ENCODE results near the gene ENG. TPM values are rescaled to one million over a fixed set of nuclear protein-coding genes. Genes with fewer than 3 reads are reported as not detected.
"Not testable (repeated sequence)": the region's sequence is repeated elsewhere in the genome, so short reads cannot be mapped to it uniquely, and the experiment has no call there.

ENG gene
- total RNA-seq, 1 donor from 2014 or later = 9.4 TPM

DNA sequence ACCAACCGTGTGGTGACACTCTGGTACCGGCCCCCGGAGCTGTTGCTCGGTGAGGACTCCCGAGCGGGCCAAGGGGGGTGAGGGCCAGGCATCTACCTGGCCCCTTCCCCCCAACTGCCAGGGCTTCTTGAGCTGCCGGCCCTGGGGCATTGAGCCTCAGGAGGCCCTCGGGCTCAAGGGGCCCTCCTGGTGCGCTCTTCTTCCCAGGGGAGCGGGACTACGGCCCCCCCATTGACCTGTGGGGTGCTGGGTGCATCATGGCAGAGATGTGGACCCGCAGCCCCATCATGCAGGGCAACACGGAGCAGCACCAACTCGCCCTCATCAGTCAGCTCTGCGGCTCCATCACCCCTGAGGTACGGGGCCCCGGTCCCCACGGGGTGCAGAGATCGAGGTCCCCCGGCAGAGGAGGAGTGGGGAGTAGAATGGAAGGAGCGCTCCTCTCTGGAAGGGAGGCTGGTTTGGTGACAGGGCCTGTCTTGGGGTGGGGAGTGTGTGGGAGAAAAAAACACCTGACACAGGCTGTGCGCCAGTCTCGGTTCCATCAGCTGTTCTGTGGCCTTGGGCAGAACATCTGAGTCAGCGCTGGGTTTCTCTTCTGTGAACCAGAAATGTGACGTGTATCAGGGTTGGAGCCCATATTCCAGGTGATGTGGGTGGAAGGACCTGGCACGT is 66.0 kb downstream of the ENG start:
- no peaks in the 10 kb centered on the region for H3K9me3 ChIP-seq (ENCODE audit: control insufficient read depth in 3 of 3, low read length in 3 of 3)
- peaks cover 24 to 47% (median 29%) of the 10 kb centered on the region in 3 donors for H3K4me1 ChIP-seq (ENCODE audit: control insufficient read depth in 3 of 3, insufficient read depth in 3 of 3, low read length in 3 of 3)
- no peak overlapping the region for H3K9ac ChIP-seq (ENCODE audit: low read depth in 1 of 3, low read length in 3 of 3)
- H3K36me3 ChIP-seq (ENCODE audit: control insufficient read depth in 3 of 3, insufficient read depth in 3 of 3, low read length in 3 of 3) = peaks cover 46 to 49% (median 48%) of the 10 kb centered on the region in 3 donors
- H3K27ac ChIP-seq (ENCODE audit: low read depth, low read length) = no peak overlapping the region
- no peaks in the 10 kb centered on the region for H3K27me3 ChIP-seq (ENCODE audit: control insufficient read depth in 3 of 3, insufficient read depth in 3 of 3, low read length in 3 of 3)
- no peak overlapping the region for H3K4me3 ChIP-seq (ENCODE audit: low read length in 3 of 3)

DNA sequence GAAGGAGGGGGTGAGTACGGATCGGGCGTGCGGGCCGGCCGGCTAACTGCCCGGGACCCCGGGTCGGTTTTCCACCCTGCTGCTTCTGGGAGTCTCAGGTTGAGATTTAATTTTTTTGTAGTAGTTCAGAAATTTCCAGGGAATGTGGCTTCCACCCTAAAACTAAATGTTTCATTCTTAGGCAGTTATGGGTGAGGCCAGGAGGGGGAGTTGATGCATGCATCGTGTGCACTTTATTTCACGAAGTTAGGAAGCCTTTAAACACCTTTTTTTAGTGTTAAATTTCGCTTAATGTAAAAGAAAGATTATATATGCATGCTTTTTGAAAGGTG is 67.7 kb downstream of the ENG start:
- peak overlapping the region; percentile 85 for H3K27ac ChIP-seq (ENCODE audit: low read depth, low read length)
- H3K27me3 ChIP-seq (ENCODE audit: control insufficient read depth in 3 of 3, insufficient read depth in 3 of 3, low read length in 3 of 3) = no peaks in the 10 kb centered on the region
- peak overlapping the region; percentile 77 to 89 (median 87) for H3K4me3 ChIP-seq (ENCODE audit: low read length in 3 of 3)
- H3K4me1 ChIP-seq (ENCODE audit: control insufficient read depth in 3 of 3, insufficient read depth in 3 of 3, low read length in 3 of 3) = peaks cover 24 to 51% (median 26%) of the 10 kb centered on the region in 3 donors
- no peaks in the 10 kb centered on the region for H3K9me3 ChIP-seq (ENCODE audit: control insufficient read depth in 3 of 3, low read length in 3 of 3)
- peaks cover 42 to 47% (median 45%) of the 10 kb centered on the region in 3 donors for H3K36me3 ChIP-seq (ENCODE audit: control insufficient read depth in 3 of 3, insufficient read depth in 3 of 3, low read length in 3 of 3)
- peak overlapping the region; percentile 75 to 86 (median 85) for H3K9ac ChIP-seq (ENCODE audit: low read depth in 1 of 3, low read length in 3 of 3)

DNA sequence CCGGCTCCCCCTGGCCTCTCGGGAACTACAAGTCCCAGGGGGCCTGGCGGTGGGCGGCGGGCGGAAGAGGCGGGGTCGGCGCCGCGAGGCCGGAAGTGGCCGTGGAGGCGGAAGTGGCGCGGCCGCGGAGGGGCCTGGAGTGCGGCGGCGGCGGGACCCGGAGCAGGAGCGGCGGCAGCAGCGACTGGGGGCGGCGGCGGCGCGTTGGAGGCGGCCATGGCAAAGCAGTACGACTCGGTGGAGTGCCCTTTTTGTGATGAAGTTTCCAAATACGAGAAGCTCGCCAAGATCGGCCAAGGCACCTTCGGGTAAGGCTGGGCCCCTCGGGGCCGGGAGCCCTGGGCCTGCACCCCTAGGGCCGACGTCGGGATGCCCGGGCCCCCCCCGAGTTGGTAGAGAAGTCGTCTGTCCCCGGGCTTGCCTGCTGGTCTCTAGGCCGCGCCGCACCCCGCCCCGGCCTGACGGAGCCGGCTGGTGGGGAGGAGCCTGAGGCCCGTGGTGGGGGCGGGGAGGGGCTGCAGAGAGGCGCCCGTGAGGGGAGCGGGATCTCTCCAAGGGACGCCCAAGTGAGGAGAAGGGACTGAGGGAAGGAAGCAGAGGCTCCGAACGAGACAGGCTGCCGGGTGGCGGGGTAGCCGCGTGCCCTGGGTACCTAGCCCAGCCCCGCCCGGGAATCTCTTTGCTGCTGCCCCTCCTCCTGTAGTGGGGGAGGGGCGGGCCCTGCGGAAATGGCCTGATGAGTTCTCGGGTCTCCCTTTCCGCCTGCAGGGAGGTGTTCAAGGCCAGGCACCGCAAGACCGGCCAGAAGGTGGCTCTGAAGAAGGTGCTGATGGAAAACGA is 68.3 kb downstream of the ENG start, which contains the start of gene CDK9:
Gene CDK9, plus strand, starts transcription at position 102 of the 840 bp plus-strand sequence. Its CDS starts 115 bp downstream, at position 217.
- Histone ChIP-seq H3K27me3 (ENCODE audit: control insufficient read depth in 3 of 3, insufficient read depth in 3 of 3, low read length in 3 of 3) (no peaks in the 10 kb centered on the region), H3K9me3 (ENCODE audit: control insufficient read depth in 3 of 3, low read length in 3 of 3) (no peaks in the 10 kb centered on the region), H3K4me3 (ENCODE audit: low read length in 3 of 3) (peak within 1 kb of the TSS; percentile 77 to 89 (median 87)), H3K36me3 (ENCODE audit: control insufficient read depth in 3 of 3, insufficient read depth in 3 of 3, low read length in 3 of 3) (peaks cover 39 to 43% (median 42%) of the 10 kb centered on the region in 3 donors), H3K9ac (ENCODE audit: low read depth in 1 of 3, low read length in 3 of 3) (peak within 1 kb of the TSS; percentile 75 to 86 (median 85)), H3K27ac (ENCODE audit: low read depth, low read length) (peak within 1 kb of the TSS; percentile 85), H3K4me1 (ENCODE audit: control insufficient read depth in 3 of 3, insufficient read depth in 3 of 3, low read length in 3 of 3) (peaks cover 24 to 51% (median 26%) of the 10 kb centered on the region in 3 donors)

DNA sequence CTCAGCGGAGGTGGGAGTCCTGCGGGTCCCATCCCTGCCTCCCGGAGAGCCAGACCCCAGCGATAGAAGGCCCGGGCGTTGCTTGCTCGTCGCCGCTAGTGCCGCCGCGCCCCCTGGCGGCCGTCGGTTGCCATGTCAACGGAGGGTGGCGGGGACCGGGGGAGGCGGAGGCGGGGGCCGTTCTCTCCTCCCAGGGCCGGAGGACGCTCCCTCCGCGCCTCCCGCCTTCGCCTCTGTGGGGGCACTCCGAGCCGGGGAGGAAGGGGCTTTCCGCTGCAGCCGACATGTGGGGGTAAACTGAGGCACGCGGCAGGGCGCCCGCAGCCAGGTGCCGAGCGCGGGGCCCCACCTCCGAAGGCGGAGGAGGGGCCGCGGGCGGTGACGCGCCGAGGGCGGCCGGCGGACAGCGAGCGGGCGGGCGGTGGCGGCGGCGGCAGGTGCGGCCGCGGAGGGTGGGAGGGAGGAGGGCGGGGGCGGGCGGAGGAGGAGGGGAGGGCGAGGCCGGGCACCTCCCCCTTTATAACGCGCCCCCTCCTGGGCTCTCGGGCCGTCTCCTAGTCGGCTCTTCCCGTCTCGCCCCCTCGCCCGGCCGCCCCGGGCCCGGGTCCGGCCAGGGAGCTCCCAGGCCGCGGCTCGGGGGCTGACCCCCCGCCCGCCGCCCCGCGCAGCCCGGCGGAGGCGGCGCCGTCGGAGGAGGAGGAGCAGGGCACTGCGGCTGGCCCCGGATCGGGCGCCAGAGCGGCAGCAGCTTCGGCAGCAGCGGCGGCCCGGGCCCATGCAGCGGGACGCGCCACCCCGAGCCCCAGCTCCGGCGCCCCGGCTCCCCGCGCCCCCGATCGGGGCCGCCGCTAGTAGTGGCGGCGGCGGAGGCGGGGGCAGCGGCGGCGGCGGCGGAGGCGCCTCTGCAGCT is 69.2 kb downstream of the ENG start:
- Histone ChIP-seq H3K36me3 (ENCODE audit: control insufficient read depth in 3 of 3, insufficient read depth in 3 of 3, low read length in 3 of 3) (peaks cover 31 to 34% (median 33%) of the 10 kb centered on the region in 3 donors), H3K27me3 (ENCODE audit: control insufficient read depth in 3 of 3, insufficient read depth in 3 of 3, low read length in 3 of 3) (no peaks in the 10 kb centered on the region), H3K4me3 (ENCODE audit: low read length in 3 of 3) (peak overlapping the region; percentile 38 to 87 (median 76)), H3K9me3 (ENCODE audit: control insufficient read depth in 3 of 3, low read length in 3 of 3) (no peaks in the 10 kb centered on the region), H3K27ac (ENCODE audit: low read depth, low read length) (peak overlapping the region; percentile 77), H3K9ac (ENCODE audit: low read depth in 1 of 3, low read length in 3 of 3) (peak overlapping the region; percentile 45 to 70 (median 61)), H3K4me1 (ENCODE audit: control insufficient read depth in 3 of 3, insufficient read depth in 3 of 3, low read length in 3 of 3) (peaks cover 24 to 53% (median 24%) of the 10 kb centered on the region in 3 donors)

DNA sequence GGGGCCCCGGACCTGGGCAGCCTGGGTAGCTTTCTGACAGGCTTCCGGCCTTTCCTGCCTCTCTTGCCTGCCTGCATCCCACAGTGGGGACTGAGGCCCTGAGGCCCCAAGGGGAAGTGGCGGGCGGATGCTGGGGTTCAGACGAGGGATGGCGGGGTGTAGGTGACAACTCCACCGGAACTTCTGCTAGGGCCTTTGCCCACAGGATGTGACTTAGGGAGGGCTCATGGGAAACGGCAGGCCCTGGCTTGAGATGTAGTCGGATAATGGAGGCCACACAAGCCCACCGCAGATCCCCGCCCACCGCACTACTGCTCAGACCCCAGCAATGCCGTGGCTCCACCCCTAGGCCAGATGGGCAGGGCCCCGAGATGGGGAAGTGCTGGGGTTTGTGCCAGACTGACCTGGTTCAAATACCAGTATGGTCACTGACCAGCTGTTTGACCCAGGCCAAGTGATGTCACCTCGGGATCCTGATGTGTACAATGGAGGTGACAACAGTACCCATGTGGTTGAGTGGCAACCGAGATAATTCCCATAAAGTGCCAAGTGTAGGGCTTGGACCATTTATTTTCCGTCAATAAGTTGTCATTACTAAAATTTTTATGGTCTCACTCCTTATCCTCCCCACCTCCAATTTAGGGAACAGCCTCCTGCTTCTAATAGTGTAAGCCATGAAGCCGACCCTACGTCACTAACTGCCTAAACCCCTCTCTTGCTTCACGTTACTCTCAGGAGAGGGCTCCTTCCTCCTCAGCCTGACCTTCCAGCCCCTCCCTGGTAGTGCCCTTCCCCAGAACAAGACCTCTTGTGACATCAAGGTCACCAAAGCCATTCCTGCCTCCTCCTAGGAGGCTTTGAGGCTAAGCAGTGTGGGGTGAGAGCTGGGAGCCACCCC is 71.1 kb downstream of the ENG start:
- Histone ChIP-seq H3K4me1 (ENCODE audit: control insufficient read depth in 3 of 3, insufficient read depth in 3 of 3, low read length in 3 of 3) (peaks cover 18 to 45% (median 30%) of the 10 kb centered on the region in 3 donors), H3K9me3 (ENCODE audit: control insufficient read depth in 3 of 3, low read length in 3 of 3) (no peaks in the 10 kb centered on the region), H3K9ac (ENCODE audit: low read depth in 1 of 3, low read length in 3 of 3) (no peak overlapping the region), H3K27me3 (ENCODE audit: control insufficient read depth in 3 of 3, insufficient read depth in 3 of 3, low read length in 3 of 3) (no peaks in the 10 kb centered on the region), H3K27ac (ENCODE audit: low read depth, low read length) (peak overlapping the region; percentile 37), H3K4me3 (ENCODE audit: low read length in 3 of 3) (no peak overlapping the region), H3K36me3 (ENCODE audit: control insufficient read depth in 3 of 3, insufficient read depth in 3 of 3, low read length in 3 of 3) (peaks cover 13 to 15% (median 15%) of the 10 kb centered on the region in 3 donors)

GRCh38 chr9:127781806-127782205 is 72.7 kb downstream of the ENG start:
- Histone ChIP-seq H3K27ac (ENCODE audit: low read depth, low read length) (no peak overlapping the region), H3K4me1 (ENCODE audit: control insufficient read depth in 3 of 3, insufficient read depth in 3 of 3, low read length in 3 of 3) (peaks cover 9 to 31% (median 24%) of the 10 kb centered on the region in 3 donors), H3K9ac (ENCODE audit: low read depth in 1 of 3, low read length in 3 of 3) (no peak overlapping the region), H3K27me3 (ENCODE audit: control insufficient read depth in 3 of 3, insufficient read depth in 3 of 3, low read length in 3 of 3) (no peaks in the 10 kb centered on the region), H3K9me3 (ENCODE audit: control insufficient read depth in 3 of 3, low read length in 3 of 3) (no peaks in the 10 kb centered on the region), H3K36me3 (ENCODE audit: control insufficient read depth in 3 of 3, insufficient read depth in 3 of 3, low read length in 3 of 3) (no peaks in the 10 kb centered on the region), H3K4me3 (ENCODE audit: low read length in 3 of 3) (no peak overlapping the region)

DNA sequence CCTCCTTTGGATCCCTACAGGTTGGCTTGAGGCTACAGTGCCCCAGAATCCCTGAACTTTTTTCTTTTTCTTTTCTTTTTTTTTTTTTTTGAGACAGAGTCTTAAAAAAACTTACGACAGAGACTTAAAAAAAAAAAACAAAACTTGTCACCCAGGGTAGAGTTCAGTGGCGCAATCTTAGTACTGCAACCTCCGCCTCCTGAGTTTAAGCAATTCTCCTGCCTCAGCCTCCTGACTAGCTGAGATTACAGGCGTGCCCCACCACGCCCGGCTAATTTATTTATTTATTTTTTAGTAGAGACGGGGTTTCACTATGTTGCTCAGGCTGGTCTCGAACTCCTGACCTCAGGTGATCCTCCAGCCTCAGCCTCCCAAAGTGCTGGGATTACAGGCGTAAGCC is 73.5 kb downstream of the ENG start:
- peaks cover 4 to 25% (median 21%) of the 10 kb centered on the region in 3 donors for H3K4me1 ChIP-seq (ENCODE audit: control insufficient read depth in 3 of 3, insufficient read depth in 3 of 3, low read length in 3 of 3)
- H3K9me3 ChIP-seq (ENCODE audit: control insufficient read depth in 3 of 3, low read length in 3 of 3); H3K36me3 ChIP-seq (ENCODE audit: control insufficient read depth in 3 of 3, insufficient read depth in 3 of 3, low read length in 3 of 3); H3K27ac ChIP-seq (ENCODE audit: low read depth, low read length); H3K9ac ChIP-seq (ENCODE audit: low read depth in 1 of 3, low read length in 3 of 3); H3K27me3 ChIP-seq (ENCODE audit: control insufficient read depth in 3 of 3, insufficient read depth in 3 of 3, low read length in 3 of 3); H3K4me3 ChIP-seq (ENCODE audit: low read length in 3 of 3): not testable (repeated sequence)

DNA sequence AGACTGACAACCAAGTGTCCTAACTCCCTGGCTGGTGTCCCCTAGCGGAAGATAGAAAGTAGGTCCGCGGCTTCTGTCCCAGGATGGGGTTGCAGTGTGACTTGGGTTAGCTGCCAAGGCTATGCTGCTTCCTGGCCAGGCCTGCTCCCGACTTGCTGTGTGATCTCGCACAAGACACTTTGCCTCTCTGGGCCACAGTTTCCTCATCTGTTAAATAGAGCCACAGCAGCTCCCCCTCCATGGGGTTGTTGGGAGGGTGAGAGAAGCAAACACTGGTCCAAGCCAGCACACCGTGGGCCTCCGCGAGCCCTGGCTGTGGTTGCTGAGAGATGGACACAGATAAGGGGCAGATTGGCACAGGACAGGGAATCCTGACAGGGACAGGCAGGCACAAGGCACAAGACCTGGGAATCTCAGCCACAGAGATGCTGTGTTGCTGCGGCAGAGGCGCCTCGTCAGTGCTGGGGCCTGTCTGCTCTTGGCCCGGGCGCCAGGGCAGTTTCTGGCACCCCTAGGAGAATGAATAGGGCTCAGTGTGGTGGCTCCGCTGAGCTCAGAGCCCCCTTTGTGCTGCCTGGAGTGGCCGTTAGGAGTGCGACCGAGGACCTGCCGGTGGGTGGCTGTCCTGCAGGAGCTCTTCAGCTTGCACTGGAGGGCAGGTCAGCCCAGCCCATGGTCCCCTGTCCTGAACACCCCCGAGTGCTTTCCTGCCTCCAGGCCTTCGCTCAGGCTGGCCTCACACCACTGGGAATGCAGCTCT is 74.2 kb downstream of the ENG start:
- no peak overlapping the region for H3K9ac ChIP-seq (ENCODE audit: low read depth in 1 of 3, low read length in 3 of 3)
- H3K36me3 ChIP-seq (ENCODE audit: control insufficient read depth in 3 of 3, insufficient read depth in 3 of 3, low read length in 3 of 3) = no peaks in the 10 kb centered on the region
- H3K27ac ChIP-seq (ENCODE audit: low read depth, low read length) = no peak overlapping the region
- H3K9me3 ChIP-seq (ENCODE audit: control insufficient read depth in 3 of 3, low read length in 3 of 3) = no peaks in the 10 kb centered on the region
- H3K27me3 ChIP-seq (ENCODE audit: control insufficient read depth in 3 of 3, insufficient read depth in 3 of 3, low read length in 3 of 3) = no peaks in the 10 kb centered on the region
- peaks cover 4 to 25% (median 21%) of the 10 kb centered on the region in 3 donors for H3K4me1 ChIP-seq (ENCODE audit: control insufficient read depth in 3 of 3, insufficient read depth in 3 of 3, low read length in 3 of 3)
- H3K4me3 ChIP-seq (ENCODE audit: low read length in 3 of 3) = no peak overlapping the region

Data from skeletal muscle tissue (tissue), 4 donors.